AG20443 (cell line): Measurements from ENCODE around the gene SELENBP1.
"Not testable (repeated sequence)": the region's sequence is repeated elsewhere in the genome, so short reads cannot be mapped to it uniquely, and the experiment has no call there.

ENCODE experiments used
- DNase-seq: peaks from one replicate; pipeline ENCODE4 v3.0.0; 2012; ENCODE audit warnings: low spot score, mixed read lengths

The SELENBP1 gene

DNA sequence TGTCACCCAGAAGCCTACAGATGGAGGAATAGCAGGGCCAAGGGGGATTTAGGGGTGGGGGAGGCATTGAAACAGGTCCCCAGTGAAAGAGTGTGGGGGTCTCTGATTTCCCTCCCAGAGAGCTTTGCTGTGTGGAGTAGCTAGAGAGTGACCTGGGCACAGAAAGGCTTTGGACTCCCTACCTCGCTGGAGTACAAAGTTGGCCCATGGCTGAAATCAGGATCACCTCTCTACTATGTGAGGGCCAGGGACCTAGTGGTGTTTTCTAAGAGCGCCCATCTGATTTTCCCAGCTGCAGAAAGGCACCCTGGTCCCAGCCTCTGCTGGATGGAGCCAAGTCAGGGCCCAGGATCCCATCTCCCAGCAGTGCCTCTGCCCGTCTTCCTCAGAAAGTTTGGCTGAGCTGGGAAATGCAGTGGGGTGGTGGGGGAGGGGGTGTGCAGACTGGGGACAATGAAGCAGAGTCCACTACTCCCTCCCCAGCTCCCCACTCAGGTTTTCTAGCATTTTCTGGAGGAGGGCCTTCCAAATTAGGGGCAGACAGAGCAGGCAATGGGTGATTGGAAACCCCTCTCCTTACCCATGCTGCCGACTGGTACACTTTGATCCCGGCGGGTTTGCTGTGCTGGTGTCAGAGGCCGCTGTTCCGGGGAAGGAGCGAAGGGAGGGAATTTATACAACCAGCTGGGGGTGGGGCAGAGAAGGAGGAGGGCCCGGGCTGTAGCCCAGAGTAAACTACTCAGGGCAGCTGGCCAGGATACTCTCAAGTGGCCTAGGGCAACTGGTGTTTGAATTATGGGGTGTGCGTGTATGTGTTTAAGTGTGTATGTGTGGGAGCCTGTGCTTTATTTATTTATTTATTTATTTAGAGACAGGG, at the start of gene SELENBP1:
SELENBP1 (minus strand) TSS at position 648 of the 877 bp plus-strand sequence; CDS start at position 584, 64 bp downstream.
- DNase-seq: peak; percentile 81

DNA sequence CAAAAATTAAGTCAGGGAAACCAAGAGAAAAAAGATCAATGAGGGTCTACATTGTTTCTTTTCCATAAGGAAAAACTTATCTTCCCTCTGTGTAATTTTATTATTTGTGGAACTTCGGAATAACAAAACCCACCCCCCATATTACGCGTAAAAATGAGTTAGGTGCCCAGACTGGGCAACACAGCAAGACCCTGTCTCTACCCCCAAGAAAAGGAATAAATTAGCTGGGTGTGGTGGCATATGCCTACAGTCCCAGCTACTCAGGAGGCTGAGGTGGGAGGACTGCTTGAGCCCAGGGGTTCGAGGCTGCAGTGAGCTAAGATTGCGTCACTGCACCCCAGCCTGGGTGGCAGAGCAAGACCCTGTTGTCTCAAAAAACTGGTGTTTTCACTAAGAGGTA, 47.3 kb upstream of the SELENBP1 start:
- no peak for DNase-seq

DNA sequence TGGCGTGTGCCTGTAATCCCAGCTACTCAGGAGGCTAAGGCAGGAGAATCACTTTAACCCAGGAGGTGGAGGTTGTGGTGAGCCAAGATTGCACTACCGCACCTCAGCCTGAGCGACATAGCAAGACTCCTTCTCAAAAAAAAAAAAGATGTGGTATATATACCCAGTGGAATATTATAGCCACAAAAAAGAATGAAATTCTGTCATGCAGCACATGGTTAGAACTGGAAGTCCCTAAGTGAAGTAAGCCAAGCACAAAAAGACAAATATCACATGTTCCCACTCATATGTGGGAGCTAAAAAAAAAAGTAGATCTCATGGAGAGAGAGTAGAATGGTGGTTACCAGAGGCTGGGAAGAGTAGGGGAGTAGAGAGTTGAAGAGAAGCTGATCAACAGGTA, 45.6 kb upstream of the SELENBP1 start:
- no peak for DNase-seq

DNA sequence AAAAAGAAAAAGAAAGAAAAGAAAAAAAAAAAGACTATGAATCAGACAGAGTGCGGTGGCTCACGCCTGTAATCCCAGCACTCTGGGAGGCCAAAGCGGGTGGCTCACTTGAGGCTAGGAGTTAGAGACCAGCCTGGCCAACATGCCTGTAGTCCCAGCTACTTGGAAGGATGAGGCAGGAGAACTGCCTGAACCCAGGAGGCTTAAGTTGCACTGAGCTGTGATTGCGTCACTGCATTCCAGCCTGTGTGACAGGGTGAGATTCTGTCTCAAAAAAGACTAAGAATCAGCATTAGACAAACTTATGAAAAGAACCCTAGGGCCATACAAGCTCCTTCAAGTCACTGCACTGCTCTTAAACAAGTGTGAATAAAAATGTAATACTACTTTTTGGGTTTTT, 43.7 kb upstream of the SELENBP1 start:
- DNase-seq: peak; percentile 31

DNA sequence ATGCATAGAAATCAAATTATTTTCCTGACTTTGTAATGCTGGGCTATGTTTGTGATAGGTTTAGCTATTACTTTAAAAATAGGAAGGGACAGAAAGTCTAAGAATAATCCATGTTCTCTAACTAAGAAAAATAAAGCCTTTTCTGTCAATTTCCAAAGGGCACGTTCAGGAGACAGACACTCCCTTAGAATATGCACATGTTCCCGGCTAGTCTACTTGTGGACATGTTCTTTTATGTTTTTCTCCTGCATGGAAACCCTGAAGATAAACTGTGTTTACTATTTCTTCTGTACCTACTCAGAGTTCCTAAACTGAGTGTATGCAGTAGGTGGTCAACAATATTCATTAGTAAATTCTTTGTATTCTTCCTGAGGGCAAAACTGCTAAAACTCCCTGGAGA, 39.4 kb upstream of the SELENBP1 start:
- no peak for DNase-seq

DNA sequence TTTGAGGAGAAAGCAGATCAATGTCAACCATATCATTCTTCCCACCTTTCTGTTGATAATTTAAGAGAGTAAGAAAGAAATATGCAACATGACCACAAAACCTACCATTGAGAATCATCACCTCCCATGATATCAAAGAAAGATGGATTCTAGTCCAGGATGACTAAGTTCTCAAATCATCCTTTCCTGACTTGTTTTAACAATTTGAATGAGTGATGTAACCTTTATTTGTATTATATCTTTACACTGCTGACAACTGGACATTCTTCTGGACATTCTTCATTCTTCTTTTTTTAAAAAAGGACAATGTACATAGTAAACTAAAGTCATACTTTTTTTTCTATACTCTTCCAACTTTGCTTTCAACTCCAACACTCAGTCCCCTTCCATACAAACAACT, 36.4 kb upstream of the SELENBP1 start:
- DNase-seq: no peak

DNA sequence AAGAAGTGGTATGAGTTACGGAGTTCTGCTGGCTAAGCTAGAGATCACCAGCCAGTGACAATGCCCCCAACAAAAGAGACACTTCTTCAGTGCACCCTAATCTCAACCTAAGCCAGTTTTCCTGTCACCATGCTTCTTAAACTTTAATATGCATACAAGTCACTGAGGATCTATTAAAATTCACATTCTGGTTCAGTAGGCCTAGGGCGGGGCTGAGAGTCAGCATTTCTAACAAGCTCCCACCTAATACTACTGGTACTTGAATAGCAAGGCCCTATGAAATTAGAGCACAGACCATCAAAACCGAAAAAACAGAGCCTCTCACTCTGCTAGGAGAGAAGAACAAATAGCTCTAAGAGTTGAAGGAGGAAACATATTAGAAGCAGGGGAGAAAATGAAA, 34.8 kb upstream of the SELENBP1 start:
- no peak for DNase-seq

DNA sequence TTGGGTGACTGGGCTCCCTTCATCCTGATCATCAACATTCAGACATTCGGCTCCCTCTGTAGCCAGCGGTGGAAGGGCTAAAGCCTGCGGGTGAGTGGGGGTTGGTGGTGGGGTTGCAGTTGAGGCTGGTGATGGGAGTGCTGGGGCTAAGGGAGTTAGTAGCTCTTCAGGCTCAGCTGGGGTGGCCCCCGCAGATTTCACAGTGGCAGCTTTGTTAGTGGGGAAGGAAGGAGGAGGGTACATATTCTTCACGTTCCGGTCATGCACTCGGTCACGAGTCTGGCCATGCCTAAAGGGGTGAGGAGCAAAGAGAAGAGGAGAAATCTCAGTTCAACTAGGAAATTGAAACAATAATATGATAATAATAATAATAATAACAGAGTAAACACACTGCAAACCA, 33.7 kb upstream of the SELENBP1 start:
- no peak for DNase-seq

DNA sequence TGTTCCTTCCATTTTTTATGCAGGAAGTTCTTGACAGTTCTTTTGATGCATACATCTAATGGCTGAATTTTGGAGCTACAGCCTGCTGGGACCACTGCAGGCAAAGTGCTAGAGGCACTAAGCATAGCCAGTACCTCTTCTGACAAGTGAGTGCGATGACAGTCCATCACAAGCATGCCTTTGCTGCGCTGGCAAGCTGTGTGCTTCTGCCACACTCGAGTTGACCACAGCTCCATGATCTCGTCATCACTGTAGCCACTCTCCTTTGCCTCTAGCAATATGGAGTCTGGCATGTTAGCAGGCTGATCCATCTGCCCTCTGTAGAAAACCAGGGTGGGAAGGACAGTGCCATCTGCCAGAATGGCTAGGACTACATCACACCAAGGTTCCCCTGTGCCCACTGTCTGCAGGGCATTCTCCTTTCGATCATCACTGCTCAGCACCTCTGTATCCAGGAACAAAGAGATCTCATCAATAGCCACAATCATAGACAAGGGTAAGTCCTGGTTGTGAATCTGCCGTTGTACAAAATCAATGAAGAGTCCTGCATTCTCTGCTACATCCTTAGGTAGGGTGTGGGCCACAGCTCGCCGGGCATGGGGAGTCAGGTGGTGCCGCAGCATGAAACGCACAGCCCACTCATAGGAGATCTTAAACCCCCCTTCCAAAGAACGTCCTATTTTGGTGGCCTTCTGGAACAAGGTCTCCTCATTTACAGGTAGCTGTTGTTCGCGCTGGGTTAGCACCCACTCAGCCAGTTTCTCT, 32.9 kb upstream of the SELENBP1 start:
- DNase-seq: no peak

DNA sequence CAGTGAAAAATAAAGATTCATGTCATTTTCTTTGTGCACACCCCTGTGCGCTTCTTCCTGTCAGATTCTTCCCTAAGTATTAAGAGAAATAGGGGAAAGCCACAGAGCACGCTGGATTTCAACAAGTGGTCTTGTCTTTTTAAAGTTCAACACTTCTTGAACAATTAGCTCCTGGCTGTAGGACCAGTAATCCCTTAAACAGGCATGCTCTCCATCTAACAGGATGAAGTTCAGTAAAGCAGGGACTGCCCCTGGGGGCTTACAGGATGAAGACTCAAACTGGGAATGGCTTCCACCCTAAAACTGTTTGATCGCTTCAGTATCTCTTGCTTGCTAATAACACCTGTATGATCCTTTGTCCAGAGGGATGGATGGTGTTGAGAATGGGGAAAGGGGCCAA, 31.1 kb upstream of the SELENBP1 start:
- DNase-seq: no peak

DNA sequence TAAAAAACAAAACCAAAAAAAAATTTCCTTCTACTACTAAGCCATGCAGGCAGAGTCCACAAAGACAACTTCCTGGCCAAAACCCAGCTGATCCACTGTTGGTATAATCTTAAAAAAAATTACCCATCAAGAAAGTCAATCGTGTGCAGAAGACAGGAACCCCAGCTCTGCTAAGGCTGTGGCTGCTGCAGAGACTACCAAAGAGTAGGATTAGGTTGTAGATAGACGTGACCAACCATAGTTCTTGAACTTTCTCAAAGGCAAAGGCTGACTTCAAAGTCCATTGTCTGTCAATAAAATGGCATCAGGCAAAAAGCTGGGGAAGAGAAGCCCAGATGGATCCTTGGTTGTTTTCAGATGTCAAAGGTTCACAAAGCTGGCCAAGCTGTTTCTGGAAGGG, 30.3 kb upstream of the SELENBP1 start:
- no peak for DNase-seq

DNA sequence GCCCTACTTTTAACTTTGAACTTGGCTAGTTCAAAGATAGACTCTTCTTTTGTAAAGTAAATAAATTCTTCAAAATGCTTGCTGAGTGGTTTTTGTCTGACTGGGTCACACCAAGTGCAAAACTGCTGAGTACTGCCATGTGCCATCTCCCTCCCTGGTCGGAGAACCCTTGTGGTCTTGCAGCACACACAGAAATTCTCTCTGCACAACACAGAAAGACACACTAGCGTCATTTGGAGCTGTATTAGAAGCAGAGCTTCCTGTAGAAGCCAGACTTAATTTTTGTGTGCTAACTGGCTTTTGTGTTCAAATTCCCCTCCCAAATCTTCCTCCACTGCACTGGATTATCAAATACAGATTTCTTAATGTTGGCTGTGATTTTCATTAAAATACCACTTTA, 29.4 kb upstream of the SELENBP1 start:
- DNase-seq: no peak

DNA sequence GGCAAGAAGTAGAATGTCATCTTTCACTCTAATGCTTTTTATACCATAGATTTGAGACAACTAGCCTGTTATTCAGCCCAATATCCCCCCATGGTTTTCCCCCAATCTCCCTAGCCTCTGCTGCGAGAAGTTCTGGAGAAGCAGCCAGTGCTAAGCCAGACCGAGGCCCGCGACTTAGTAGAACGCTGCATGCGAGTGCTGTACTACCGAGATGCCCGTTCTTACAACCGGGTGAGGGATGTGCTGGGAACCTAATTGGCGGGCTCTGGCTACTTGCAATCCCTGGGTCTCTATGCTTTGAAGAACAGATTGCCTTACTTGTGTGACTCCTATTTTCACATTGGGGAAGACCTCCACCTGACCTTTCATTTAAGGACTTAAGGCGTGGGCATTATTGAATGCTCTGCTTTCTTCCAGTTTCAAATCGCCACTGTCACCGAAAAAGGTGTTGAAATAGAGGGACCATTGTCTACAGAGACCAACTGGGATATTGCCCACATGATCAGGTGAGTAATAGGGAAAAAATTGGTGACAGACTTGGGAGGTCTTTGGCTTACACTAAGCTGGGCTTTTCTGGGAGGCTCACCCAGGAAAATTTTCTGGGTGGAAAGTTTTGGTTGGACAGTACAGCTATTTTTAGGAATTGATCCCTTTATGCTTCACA, 28.8 kb upstream of the SELENBP1 start:
- no peak for DNase-seq

DNA sequence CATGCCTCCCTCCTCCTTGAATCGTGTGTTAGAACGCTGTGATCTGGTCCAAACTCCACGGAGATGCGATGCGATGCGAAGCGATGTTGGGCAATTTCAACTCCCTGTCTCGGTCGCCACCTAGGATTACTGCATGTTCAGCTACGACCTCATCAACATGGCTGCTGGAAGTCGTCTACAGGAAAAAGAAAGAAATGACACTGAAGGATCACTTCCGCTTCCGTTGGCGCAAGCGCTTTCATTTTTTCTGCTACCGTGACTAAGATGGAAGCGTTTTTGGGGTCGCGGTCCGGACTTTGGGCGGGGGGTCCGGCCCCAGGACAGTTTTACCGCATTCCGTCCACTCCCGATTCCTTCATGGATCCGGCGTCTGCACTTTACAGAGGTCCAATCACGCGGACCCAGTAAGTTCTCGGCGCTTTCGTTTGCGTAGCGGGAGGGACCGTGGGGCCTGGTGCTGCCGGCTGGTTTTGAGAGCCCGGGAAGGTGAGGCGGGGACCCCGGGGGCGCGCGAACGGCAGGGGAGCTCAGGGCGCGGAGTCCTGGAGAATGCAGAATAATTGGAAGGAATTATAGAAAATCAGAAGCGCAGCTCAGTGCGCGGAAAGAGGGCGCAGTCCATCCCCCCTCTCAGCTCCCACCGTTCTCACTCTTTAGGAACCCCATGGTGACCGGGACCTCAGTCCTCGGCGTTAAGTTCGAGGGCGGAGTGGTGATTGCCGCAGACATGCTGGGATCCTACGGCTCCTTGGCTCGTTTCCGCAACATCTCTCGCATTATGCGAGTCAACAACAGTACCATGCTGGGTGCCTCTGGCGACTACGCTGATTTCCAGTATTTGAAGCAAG, 27.0 kb upstream of the SELENBP1 start, which contains the start of gene PSMB4:
PSMB4 (plus strand) TSS at position 250 of the 848 bp plus-strand sequence; CDS start at position 265, 15 bp downstream.
- peak; percentile 92 for DNase-seq

DNA sequence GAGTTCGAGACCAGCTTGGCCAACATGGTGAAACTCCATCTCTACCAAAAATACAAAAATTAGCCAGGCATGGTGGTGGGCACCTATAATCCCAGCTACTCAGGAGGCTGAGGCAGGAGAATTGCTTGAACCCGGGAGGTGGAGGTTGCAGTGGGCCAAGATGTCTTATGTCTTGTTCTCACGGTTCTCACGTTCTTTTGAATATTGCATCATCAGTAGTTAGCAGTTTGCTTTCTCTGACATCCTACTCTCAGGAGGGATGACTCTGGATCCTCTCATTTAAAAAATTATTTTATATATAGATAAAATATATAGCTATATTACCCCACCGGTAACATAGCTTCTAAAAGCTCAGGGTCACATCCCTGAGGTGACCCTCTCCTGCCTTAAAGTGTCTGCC, 23.8 kb upstream of the SELENBP1 start:
- DNase-seq: not testable (repeated sequence)

DNA sequence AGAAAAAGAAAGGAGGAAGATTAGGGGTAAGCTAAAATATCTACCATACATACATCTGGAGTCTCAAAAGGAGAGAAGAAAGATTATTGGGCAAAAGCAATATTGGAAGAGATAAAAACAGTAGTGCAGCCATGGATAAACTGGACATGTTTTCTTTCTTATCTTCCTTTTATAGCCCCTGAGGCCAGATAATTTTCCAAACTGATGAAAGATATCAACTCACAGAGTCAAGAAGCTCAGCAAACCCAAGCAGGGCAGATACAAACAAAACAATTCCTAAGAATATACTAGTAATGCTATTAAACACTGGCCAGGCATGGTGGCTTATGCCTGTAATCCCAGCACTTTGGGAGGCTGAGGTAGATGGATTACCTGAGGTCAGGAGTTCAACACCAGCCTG, 21.1 kb upstream of the SELENBP1 start:
- DNase-seq: no peak

DNA sequence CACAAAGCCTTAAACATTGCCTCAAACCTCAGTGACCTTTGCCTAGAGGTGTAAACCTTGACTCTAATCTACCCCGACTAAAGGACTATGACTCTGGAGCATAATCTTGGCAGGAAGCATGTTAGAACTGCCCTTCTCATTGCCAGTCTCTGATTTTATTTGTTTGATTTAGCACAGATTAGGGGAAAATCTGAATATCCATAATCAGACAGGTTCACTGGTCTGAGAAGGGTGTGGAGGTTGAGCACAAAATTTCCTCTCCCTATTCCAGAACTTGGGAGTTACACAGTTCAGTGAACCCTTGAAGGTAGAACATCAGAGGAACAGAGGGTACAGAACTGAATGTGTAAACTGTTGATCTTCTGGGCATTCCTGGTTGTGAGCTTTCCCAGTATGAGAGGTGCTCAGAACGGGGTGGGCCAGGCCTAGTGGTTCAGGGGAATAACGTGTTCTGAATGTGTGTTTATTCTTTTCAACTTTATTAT, 18.6 kb upstream of the SELENBP1 start:
- DNase-seq: no peak

DNA sequence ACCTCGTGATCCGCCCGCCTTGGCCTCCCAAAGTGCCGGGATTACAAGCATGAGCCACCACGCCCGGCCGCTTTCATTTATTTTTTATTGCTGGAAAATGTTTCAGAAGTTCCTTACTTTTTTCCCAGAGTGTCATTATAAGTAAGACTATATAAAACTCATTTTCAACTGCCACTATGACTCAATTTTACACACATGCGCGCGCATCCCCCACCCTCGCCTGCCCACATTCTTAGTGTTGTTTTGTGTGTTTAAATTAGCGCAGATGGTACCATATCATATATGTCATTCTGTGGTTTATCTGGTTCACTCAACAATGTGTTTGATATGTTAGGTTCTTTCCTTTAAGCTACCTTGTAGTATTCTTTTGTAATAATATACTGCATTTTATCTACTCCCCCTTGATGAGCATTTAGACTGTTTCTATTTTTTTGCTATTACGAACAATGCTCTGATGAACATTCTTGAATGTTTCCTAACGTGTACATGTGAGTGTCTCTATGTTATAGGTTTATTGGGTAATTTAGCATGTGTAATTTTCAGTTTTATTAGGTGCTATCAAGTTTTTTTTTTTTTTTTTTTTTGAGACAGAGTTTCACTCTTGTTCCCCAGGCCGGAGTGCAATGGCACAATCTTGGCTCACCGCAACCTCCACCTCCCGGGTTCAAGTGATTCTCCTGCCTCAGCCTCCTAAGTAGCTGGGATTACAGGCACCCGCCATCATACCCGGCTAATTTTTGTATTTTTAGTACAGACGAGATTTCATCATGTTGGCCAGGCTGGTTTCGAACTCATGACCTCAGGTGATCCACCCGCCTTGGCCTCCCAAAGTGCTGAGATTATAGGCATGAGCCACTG, 17.9 kb upstream of the SELENBP1 start:
- not testable (repeated sequence) for DNase-seq

DNA sequence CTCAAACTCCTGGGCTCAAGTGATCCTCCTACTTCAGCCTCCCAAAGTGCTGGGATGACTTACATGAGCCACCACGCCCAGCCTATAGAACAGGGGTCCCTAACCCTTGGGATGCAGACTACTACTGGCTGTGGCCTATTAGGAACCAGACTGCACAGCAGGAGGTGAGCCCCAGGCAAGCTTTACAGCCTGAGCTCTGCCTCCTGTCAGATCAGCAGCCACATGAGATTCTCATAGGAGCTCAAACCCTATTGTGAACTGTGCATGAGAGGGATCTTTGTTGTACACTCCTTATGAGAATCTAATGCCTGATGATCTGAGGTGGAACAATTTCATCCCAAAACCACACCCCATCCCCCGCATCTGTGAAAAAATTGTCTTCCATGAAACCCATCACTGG, 13.5 kb upstream of the SELENBP1 start:
- DNase-seq: no peak

DNA sequence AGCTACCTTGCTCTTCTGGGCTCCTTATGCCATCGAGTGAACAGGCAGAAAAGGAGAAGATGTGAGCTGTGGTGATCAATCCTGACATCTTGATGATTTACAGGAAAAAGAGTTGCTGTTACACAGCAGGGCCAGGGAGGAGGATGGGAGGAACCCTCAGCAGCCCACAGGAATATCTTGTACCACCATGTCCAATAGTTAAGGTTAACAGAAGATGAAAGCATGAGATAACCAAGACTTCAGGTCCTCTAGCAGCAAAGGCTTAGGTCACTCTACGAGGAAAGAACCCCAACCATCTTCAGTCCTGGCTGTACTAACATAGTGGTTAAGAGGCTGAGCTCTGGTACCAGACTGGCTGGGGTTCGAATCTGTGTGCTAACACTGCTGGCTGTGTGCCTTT, 12.1 kb upstream of the SELENBP1 start:
- no peak for DNase-seq
